ENCODE results near the gene NBL1.

DNA sequence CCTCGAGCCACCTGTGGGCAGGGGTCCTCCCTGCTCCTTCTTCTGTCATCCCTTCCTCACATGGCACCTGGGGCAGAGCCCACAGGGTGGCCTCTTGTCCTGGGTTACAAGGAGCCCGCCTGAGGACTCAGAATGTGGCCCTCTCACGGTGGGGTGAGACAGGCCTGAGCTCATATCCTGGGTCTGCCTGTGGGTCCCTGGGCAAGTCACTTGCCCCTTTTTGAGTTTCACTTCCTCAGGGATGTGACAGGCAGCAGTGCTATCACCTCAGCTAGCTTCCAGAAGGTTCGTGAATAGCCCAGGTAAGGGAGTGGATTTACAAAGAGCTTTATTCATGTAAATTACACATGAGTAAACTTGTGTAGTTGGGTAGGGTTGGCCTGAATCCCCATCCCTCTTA is 54.1 kb downstream of the NBL1 start:
- TF ChIP-seq ZFP3 (CRISPR knock-in tag; IDR thresholded peaks at IDR 0.05) (no peak), ZNF8 (CRISPR knock-in tag; IDR thresholded peaks at IDR 0.05) (no peak), ZC3H10 (CRISPR knock-in tag; IDR thresholded peaks at IDR 0.05) (no peak), RARB (CRISPR knock-in tag; IDR thresholded peaks at IDR 0.05) (no peak), GLIS3 (CRISPR knock-in tag; IDR thresholded peaks at IDR 0.05) (no peak), TCF4 (CRISPR knock-in tag; IDR thresholded peaks at IDR 0.05; ENCODE audit: borderline replicate concordance) (no peak), ESRRG (CRISPR knock-in tag; IDR thresholded peaks at IDR 0.05) (no peak), OSR1 (CRISPR knock-in tag; IDR thresholded peaks at IDR 0.05) (no peak), ISL1 (CRISPR knock-in tag; IDR thresholded peaks at IDR 0.05) (no peak), BACH2 (CRISPR knock-in tag; IDR thresholded peaks at IDR 0.05; ENCODE audit: borderline replicate concordance) (no peak)
- TF ChIP-seq, protein P1, sequence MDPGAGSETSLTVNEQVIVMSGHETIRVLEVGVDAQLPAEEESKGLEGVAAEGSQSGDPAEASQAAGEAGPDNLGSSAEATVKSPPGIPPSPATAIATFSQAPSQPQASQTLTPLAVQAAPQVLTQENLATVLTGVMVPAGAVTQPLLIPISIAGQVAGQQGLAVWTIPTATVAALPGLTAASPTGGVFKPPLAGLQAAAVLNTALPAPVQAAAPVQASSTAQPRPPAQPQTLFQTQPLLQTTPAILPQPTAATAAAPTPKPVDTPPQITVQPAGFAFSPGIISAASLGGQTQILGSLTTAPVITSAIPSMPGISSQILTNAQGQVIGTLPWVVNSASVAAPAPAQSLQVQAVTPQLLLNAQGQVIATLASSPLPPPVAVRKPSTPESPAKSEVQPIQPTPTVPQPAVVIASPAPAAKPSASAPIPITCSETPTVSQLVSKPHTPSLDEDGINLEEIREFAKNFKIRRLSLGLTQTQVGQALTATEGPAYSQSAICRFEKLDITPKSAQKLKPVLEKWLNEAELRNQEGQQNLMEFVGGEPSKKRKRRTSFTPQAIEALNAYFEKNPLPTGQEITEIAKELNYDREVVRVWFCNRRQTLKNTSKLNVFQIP (CRISPR knock-in tag; IDR thresholded peaks at IDR 0.05; ENCODE audit: borderline replicate concordance, low read depth): no peak
- TF ChIP-seq, protein P2, sequence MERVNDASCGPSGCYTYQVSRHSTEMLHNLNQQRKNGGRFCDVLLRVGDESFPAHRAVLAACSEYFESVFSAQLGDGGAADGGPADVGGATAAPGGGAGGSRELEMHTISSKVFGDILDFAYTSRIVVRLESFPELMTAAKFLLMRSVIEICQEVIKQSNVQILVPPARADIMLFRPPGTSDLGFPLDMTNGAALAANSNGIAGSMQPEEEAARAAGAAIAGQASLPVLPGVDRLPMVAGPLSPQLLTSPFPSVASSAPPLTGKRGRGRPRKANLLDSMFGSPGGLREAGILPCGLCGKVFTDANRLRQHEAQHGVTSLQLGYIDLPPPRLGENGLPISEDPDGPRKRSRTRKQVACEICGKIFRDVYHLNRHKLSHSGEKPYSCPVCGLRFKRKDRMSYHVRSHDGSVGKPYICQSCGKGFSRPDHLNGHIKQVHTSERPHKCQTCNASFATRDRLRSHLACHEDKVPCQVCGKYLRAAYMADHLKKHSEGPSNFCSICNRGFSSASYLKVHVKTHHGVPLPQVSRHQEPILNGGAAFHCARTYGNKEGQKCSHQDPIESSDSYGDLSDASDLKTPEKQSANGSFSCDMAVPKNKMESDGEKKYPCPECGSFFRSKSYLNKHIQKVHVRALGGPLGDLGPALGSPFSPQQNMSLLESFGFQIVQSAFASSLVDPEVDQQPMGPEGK (CRISPR knock-in tag; IDR thresholded peaks at IDR 0.05; ENCODE audit: borderline replicate concordance): no peak
- TF ChIP-seq, protein P3, sequence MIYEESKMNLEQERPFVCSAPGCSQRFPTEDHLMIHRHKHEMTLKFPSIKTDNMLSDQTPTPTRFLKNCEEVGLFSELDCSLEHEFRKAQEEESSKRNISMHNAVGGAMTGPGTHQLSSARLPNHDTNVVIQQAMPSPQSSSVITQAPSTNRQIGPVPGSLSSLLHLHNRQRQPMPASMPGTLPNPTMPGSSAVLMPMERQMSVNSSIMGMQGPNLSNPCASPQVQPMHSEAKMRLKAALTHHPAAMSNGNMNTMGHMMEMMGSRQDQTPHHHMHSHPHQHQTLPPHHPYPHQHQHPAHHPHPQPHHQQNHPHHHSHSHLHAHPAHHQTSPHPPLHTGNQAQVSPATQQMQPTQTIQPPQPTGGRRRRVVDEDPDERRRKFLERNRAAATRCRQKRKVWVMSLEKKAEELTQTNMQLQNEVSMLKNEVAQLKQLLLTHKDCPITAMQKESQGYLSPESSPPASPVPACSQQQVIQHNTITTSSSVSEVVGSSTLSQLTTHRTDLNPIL (CRISPR knock-in tag; IDR thresholded peaks at IDR 0.05; ENCODE audit: low read depth): no peak

Measured in SK-N-SH treated with all-trans-retinoic acid at 6 μM for 48 hours (cell line).